CD14-positive monocyte (primary cell): ENCODE results near the gene FADS3. TPM values are rescaled to one million over a fixed set of nuclear protein-coding genes. Genes with fewer than 3 reads are reported as not detected.

ENCODE experiments used
- DNase-seq, 3 donors: peaks; one replicate each; pipeline ENCODE4 v3.0.0-alpha.2; 2011 to 2022
- H2AFZ ChIP-seq: 2 replicates; pipeline ENCODE4 v1.6.0; 2012; ENCODE audit warnings: mild to moderate bottlenecking, low read depth, low read length, inconsistent platforms; ENCODE audit not compliant: insufficient read depth, poor library complexity, severe bottlenecking
- H3K27ac ChIP-seq, 2 donors: 1 replicate in 1 of 2; 2 replicates in 1 of 2; pipeline ENCODE4 v1.5.1; 2012 to 2013; ENCODE audit warnings: low read length in 2 of 2, control low read depth in 1 of 2, inconsistent platforms in 1 of 2, low read depth in 1 of 2, mild to moderate bottlenecking in 1 of 2
- H3K27me3 ChIP-seq, 2 donors: one replicate each; pipeline versions ENCODE4 v1.6.0 to v1.6.1; 2011 to 2013; ENCODE audit warnings: low read length in 2 of 2; ENCODE audit not compliant: control insufficient read depth in 2 of 2, insufficient read depth in 2 of 2
- H3K36me3 ChIP-seq, 2 donors: replicated peaks in 1 of 2; 1 replicate in 1 of 2; 2 replicates in 1 of 2; pipeline versions ENCODE4 v1.5.1 to v1.6.1; 2012 to 2013; ENCODE audit warnings: low read length in 2 of 2, control low read depth in 1 of 2, inconsistent platforms in 1 of 2, mild to moderate bottlenecking in 1 of 2; ENCODE audit not compliant: insufficient read depth in 2 of 2, control insufficient read depth in 1 of 2
- H3K4me1 ChIP-seq, 2 donors: 1 replicate in 1 of 2; 2 replicates in 1 of 2; pipeline versions ENCODE4 v1.5.1 to v1.6.1; 2012 to 2013; ENCODE audit warnings: low read length in 2 of 2, control low read depth in 1 of 2, inconsistent platforms in 1 of 2, mild to moderate bottlenecking in 1 of 2, moderate library complexity in 1 of 2; ENCODE audit not compliant: insufficient read depth in 2 of 2, control insufficient read depth in 1 of 2
- H3K4me2 ChIP-seq: replicated peaks from 2 replicates; pipeline ENCODE3; 2012; ENCODE audit warnings: low read length, moderate library complexity, mild to moderate bottlenecking; ENCODE audit not compliant: poor library complexity, severe bottlenecking; ENCODE audit errors: extremely low read depth
- H3K4me3 ChIP-seq, 3 experiments: fragments of 200-600 bp in 1 of 3; sonication (generic) in 1 of 3; replicated peaks in 1 of 3; 1 replicate in 2 of 3; 2 replicates in 1 of 3; pipeline ENCODE4 v1.5.1; 2011 to 2013; ENCODE audit warnings: low read length in 3 of 3, mild to moderate bottlenecking in 3 of 3, control low read depth in 2 of 3, low read depth in 2 of 3, inconsistent platforms in 1 of 3, moderate library complexity in 1 of 3
- H3K79me2 ChIP-seq: 2 replicates; pipeline ENCODE4 v1.6.0; 2012; ENCODE audit warnings: mild to moderate bottlenecking, control low read depth, inconsistent platforms, low read length, moderate library complexity; ENCODE audit not compliant: insufficient read depth
- H3K9ac ChIP-seq: 2 replicates; pipeline ENCODE4 v1.6.0; 2017; ENCODE audit warnings: low read length, mild to moderate bottlenecking; ENCODE audit not compliant: insufficient read depth, poor library complexity, severe bottlenecking
- H3K9me3 ChIP-seq, 2 donors: replicated peaks in 1 of 2; 1 replicate in 1 of 2; 2 replicates in 1 of 2; pipeline versions ENCODE4 v1.5.1 to v1.6.1; 2012 to 2013; ENCODE audit warnings: low read length in 2 of 2, control low read depth in 1 of 2; ENCODE audit not compliant: control insufficient read depth in 1 of 2, insufficient read depth in 1 of 2
- H4K20me1 ChIP-seq: 2 replicates; pipeline ENCODE4 v1.6.0; 2012; ENCODE audit warnings: mild to moderate bottlenecking, low read length, control low read depth, moderate library complexity; ENCODE audit not compliant: insufficient read depth
- H3K27ac Mint-ChIP-seq, 7 donors: one replicate each; pipeline ENCODE4 v1.8.0; 2020; ENCODE audit warnings: mild to moderate bottlenecking in 7 of 7, mixed read lengths in 7 of 7, moderate library complexity in 6 of 7, inconsistent platforms in 2 of 7
- H3K27me3 Mint-ChIP-seq, 3 donors: one replicate each; pipeline ENCODE4 v1.8.0; 2021 to 2022; ENCODE audit warnings: low read depth in 3 of 3, mild to moderate bottlenecking in 3 of 3, mixed read lengths in 3 of 3, moderate library complexity in 3 of 3, inconsistent platforms in 1 of 3
- H3K36me3 Mint-ChIP-seq, 2 donors: one replicate each; pipeline ENCODE4 v1.8.0; 2020; ENCODE audit warnings: mixed read lengths in 2 of 2, inconsistent platforms in 1 of 2, mild to moderate bottlenecking in 1 of 2
- H3K4me1 Mint-ChIP-seq: one replicate; pipeline ENCODE4 v1.8.0; 2020; ENCODE audit warnings: mild to moderate bottlenecking, mixed read lengths
- H3K4me3 Mint-ChIP-seq, 2 donors: one replicate each; pipeline ENCODE4 v1.8.0; 2020; ENCODE audit warnings: mild to moderate bottlenecking in 2 of 2, mixed read lengths in 2 of 2, moderate library complexity in 1 of 2
- H3K9me3 Mint-ChIP-seq, 7 donors: one replicate each; pipeline ENCODE4 v1.8.0; 2020 to 2022; ENCODE audit warnings: mixed read lengths in 7 of 7, mild to moderate bottlenecking in 6 of 7, moderate library complexity in 6 of 7, inconsistent platforms in 2 of 7
- WGBS: methylation state at CpG from one replicate; pipeline ENCODE4 v1.1.5; 2013; ENCODE audit warnings: missing lambda C conversion rate; ENCODE audit not compliant: insufficient coverage; 5-methylcytosine and 5-hydroxymethylcytosine counted together
- intact Hi-C, 2 donors: fragments of 100-400 bp; cut with micrococcal nuclease; formaldehyde crosslinking; loops; one replicate each; pipeline versions ENCODE4 v1.15.0 to v1.15.1; 2023
- polyA plus RNA-seq, 3 donors: library from polyadenylated mRNA; depleted of rRNA in 1 of 3; unstranded in 2 of 3; stranded (reverse) in 1 of 3; fragments of 300-500 nt in 2 of 3; fragments of >200 nt in 1 of 3; fragmentation: Illumina TruSeq in 2 of 3; gene quantifications; 1 replicate in 2 of 3; 2 replicates in 1 of 3; pipeline ENCODE4 v1.2.3, GENCODE V29; 2012 to 2021
- TF ChIP-seq, protein P1 (sequence below): fragments of 200-600 bp; IDR thresholded peaks from one replicate; pipeline ENCODE4 v1.8.0; 2022; ENCODE audit warnings: antibody characterized with exemption, mild to moderate bottlenecking

Gene FADS3
- polyA plus RNA-seq, 3 donors = 2.5 to 6.8 (median 5.8) TPM

DNA sequence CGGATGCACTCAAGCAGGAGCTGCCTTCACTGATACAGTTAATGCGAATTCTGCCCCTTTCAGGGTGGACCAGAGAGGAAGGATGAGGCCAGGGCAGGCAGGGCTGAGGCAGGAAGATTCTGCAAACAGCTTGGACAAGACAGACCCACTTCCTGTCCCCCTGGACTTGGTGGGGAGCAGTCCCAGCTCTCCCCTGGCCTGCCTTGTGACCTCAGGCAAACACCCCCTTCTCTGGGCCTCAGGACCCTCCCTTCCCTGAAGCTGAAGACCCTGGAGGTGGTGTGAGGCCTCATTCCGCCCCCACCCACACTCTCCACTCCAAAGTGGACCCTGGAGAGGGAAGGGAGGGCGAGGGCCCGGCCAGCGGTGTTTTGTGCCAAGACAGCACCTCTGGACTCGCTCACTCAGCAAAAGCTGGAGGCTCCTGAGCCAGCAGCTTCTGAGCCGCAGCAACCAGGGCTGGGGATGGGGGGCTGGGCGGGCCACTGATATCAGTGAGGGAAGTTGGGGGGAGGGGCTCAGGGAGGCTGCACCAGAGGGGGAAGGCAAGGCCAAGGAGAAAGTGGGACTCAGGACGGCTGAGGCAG, 17.5 kb upstream of the FADS3 start:
- Histone ChIP-seq H3K9ac (no peak overlapping the region), H3K27me3 (peaks cover 0 to 8% of the 10 kb centered on the region in 2 donors), H3K4me2 (no peak overlapping the region), H3K4me3 (no peak overlapping the region), H3K9me3 (no peaks in the 10 kb centered on the region), H3K4me1 (peaks cover 28 to 37% of the 10 kb centered on the region in 2 donors), H3K79me2 (no peaks in the 10 kb centered on the region), H2AFZ (no peak overlapping the region), H4K20me1 (peaks cover 4% of the 10 kb centered on the region), H3K36me3 (no peaks in the 10 kb centered on the region), H3K27ac (no peak overlapping the region)
- no peak for DNase-seq
- H3K27ac Mint-ChIP-seq = no peak overlapping the region
- H3K4me1 Mint-ChIP-seq = peaks cover 31% of the 10 kb centered on the region
- TF ChIP-seq, protein P1, sequence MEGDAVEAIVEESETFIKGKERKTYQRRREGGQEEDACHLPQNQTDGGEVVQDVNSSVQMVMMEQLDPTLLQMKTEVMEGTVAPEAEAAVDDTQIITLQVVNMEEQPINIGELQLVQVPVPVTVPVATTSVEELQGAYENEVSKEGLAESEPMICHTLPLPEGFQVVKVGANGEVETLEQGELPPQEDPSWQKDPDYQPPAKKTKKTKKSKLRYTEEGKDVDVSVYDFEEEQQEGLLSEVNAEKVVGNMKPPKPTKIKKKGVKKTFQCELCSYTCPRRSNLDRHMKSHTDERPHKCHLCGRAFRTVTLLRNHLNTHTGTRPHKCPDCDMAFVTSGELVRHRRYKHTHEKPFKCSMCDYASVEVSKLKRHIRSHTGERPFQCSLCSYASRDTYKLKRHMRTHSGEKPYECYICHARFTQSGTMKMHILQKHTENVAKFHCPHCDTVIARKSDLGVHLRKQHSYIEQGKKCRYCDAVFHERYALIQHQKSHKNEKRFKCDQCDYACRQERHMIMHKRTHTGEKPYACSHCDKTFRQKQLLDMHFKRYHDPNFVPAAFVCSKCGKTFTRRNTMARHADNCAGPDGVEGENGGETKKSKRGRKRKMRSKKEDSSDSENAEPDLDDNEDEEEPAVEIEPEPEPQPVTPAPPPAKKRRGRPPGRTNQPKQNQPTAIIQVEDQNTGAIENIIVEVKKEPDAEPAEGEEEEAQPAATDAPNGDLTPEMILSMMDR = no peak
- peak overlapping the region in 1 of 2 donors; percentile 24 for H3K4me3 Mint-ChIP-seq
- intact Hi-C loops = no loop called here
- H3K36me3 Mint-ChIP-seq = no peaks in the 10 kb centered on the region
- H3K27me3 Mint-ChIP-seq = peaks cover 11 to 28% (median 14%) of the 10 kb centered on the region in 3 donors
- WGBS = 80% methylated on average over 6 of the region's 10 CpGs
- H3K9me3 Mint-ChIP-seq = peaks cover 0 to 7% (median 1%) of the 10 kb centered on the region in 7 donors

GRCh38 chr11:61907871-61908729, 16.8 kb upstream of the FADS3 start:
- Histone ChIP-seq H2AFZ (no peak overlapping the region), H3K36me3 (no peaks in the 10 kb centered on the region), H4K20me1 (peaks cover 4% of the 10 kb centered on the region), H3K9ac (no peak overlapping the region), H3K9me3 (no peaks in the 10 kb centered on the region), H3K4me2 (no peak overlapping the region), H3K27ac (no peak overlapping the region), H3K27me3 (peaks cover 0 to 10% of the 10 kb centered on the region in 2 donors), H3K79me2 (no peaks in the 10 kb centered on the region), H3K4me3 (no peak overlapping the region), H3K4me1 (peaks cover 24 to 32% of the 10 kb centered on the region in 2 donors)
- H3K27me3 Mint-ChIP-seq = peaks cover 8 to 23% (median 13%) of the 10 kb centered on the region in 3 donors
- peaks cover 0 to 9% (median 1%) of the 10 kb centered on the region in 7 donors for H3K9me3 Mint-ChIP-seq
- H3K4me1 Mint-ChIP-seq = peaks cover 26% of the 10 kb centered on the region
- no peak for DNase-seq
- WGBS = 97% methylated on average over 16 of the region's 21 CpGs
- TF ChIP-seq, protein P1 = no peak
- peak overlapping the region in 1 of 7 donors; percentile 36 for H3K27ac Mint-ChIP-seq
- intact Hi-C loops = no loop called here
- no peaks in the 10 kb centered on the region for H3K36me3 Mint-ChIP-seq
- peak overlapping the region in 1 of 2 donors; percentile 24 for H3K4me3 Mint-ChIP-seq
